Omental fat pad (tissue), 4 donors: Measurements from ENCODE around the gene PDE6A. TPM values are rescaled to one million over a fixed set of nuclear protein-coding genes. Genes with fewer than 3 reads are reported as not detected.
A peak's percentile ranks its signal among the peaks of the same experiment; 100 is the strongest.

Experiments used
- ATAC-seq: fragments of 150-250 bp; one replicate; pipeline ENCODE4 v1.9.1; 2016; ENCODE audit warnings: mild to moderate bottlenecking, moderate library complexity; ENCODE audit not compliant: low FRiP score
- DNase-seq: peaks from one replicate; pipeline ENCODE4 v3.0.0-alpha.2; 2019; ENCODE audit warnings: low spot score
- total RNA-seq, 4 donors: library from RNA; depleted of rRNA; stranded (reverse); fragments of >200 nt; gene quantifications; one replicate each; pipeline ENCODE4 v1.1.0, GENCODE V29; 2016
- TF ChIP-seq, protein P1 (sequence below), 3 donors: fragments of 450-650 bp; IDR thresholded peaks; one replicate each; pipeline ENCODE4 v1.5.1; 2016 to 2017; ENCODE audit warnings: antibody characterized with exemption in 3 of 3, mild to moderate bottlenecking in 3 of 3, moderate library complexity in 2 of 3

Gene PDE6A
- total RNA-seq, 4 donors from 2014 or later, result not detected

DNA sequence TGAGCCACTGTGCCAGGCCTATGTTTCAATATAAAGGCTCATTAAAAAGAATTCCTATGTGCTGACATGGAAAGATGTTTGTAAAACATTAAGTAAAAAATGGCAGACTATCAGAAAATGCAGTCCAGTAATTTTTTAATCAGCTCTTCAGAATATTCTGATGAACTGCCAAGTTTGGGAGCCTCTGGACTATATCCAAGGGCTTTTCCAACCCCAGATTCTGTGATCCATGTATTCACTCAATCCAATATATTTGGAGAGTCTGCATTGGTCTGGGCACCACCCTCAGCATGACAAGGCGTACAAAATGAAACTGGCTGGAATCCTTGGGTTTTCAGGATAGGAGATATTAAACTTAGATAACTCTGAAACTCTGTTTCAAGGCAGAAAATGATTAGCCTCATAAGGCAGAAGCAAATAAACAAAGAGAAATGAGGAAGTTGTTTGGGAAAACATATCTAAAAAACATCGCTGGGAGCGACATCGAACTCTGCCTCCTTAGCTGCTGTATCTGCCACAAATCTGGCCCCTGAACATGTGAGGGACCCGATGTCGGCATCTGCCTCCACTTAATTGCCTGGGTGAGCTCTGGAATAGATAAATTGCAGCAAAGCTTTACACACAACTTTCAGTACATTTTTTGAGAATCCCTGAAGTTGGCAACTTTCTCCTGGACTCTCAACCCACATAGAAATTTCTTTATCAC, 14.4 kb downstream of the PDE6A start:
- DNase-seq (no peak), ATAC-seq (peak; percentile 67)
- TF ChIP-seq, protein P1, sequence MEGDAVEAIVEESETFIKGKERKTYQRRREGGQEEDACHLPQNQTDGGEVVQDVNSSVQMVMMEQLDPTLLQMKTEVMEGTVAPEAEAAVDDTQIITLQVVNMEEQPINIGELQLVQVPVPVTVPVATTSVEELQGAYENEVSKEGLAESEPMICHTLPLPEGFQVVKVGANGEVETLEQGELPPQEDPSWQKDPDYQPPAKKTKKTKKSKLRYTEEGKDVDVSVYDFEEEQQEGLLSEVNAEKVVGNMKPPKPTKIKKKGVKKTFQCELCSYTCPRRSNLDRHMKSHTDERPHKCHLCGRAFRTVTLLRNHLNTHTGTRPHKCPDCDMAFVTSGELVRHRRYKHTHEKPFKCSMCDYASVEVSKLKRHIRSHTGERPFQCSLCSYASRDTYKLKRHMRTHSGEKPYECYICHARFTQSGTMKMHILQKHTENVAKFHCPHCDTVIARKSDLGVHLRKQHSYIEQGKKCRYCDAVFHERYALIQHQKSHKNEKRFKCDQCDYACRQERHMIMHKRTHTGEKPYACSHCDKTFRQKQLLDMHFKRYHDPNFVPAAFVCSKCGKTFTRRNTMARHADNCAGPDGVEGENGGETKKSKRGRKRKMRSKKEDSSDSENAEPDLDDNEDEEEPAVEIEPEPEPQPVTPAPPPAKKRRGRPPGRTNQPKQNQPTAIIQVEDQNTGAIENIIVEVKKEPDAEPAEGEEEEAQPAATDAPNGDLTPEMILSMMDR (IDR thresholded peaks at IDR 0.05), result no peak

DNA sequence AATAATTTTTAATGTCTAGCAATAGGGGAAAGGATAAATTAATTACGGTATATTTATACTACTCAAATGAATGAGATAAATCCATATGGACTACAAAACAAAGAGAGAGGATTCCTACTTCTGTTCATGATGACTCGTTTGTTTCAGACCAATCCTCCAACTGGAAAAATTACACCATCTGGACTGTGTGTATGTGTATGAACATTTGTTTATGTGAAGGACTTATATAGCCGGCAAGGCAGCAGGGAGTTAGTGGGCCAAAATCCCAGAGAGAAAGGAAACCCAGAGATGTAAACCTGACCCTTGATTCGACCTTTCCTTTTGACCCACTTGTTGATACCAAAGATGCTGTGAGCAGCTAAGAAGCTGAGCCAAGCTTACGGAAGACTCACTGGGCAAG, 20.1 kb downstream of the PDE6A start:
- ATAC-seq (no peak), DNase-seq (no peak)
- TF ChIP-seq, protein P1 (IDR thresholded peaks at IDR 0.05), result no peak

DNA sequence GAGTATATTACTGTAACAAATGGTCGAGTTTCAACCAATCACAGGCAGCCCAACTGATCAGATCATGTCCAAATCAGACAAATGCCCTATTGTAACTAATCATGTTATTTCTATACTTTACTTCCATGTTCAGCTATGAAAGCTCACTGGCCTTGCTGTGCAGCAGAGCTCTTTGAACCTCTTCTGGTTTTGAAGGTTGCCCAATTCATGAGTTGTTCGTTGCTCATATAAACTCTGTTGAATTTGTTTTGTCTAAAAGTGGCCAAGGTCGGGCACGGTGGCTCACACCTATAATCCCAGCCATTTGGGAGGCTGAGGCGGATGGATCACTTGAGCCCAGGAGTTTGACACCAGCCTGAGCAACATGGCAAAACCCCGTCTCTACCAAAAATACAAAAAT, 21.6 kb downstream of the PDE6A start:
- ATAC-seq (no peak), DNase-seq (no peak)
- TF ChIP-seq, protein P1 (IDR thresholded peaks at IDR 0.05), result no peak

- TF ChIP-seq, protein P1 (IDR thresholded peaks at IDR 0.05), result no peak
- ATAC-seq, result peak; percentile 46
- DNase-seq, result no peak
These were observed 23.0 kb downstream of the PDE6A start for GRCh38 chr5:149921597-149921996.

DNA sequence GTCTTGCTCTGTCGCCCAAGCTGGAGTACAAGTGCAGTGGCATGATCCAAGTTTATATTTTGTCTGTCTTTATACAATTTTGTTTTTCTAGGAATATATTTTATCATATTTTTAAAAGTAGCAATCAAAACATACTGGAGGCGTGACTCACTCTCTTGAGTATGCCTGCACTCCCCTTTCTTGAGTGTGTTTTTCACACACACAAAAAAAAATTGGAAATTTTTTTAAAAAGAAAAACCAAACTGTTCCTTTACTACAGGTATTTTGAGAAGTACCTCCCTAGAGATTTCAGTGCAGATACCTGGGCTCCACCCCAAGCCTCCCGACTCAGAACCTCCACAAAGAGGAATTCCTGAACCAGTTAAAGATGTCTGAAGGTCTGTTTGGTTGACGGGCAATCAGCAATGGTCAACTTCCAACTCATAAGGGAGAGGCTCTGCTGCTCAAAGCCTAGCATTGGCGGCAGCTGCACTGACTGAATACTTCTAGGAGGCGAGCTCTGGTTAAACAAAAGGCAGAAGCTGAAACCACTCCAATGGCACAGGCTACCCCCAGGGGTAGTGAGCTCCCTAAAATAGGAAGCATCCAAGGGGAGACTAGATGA, 27.4 kb downstream of the PDE6A start:
- TF ChIP-seq, protein P1 (IDR thresholded peaks at IDR 0.05), result no peak
- ATAC-seq (peak; percentile 49), DNase-seq (no peak)

- DNase-seq (no peak), ATAC-seq (peak; percentile 73)
- TF ChIP-seq, protein P1 (IDR thresholded peaks at IDR 0.05), result no peak
These were observed 28.1 kb downstream of the PDE6A start for GRCh38 chr5:149916334-149917072.
